ENCODE measurements around the gene DRG2.

Gene DRG2

DNA sequence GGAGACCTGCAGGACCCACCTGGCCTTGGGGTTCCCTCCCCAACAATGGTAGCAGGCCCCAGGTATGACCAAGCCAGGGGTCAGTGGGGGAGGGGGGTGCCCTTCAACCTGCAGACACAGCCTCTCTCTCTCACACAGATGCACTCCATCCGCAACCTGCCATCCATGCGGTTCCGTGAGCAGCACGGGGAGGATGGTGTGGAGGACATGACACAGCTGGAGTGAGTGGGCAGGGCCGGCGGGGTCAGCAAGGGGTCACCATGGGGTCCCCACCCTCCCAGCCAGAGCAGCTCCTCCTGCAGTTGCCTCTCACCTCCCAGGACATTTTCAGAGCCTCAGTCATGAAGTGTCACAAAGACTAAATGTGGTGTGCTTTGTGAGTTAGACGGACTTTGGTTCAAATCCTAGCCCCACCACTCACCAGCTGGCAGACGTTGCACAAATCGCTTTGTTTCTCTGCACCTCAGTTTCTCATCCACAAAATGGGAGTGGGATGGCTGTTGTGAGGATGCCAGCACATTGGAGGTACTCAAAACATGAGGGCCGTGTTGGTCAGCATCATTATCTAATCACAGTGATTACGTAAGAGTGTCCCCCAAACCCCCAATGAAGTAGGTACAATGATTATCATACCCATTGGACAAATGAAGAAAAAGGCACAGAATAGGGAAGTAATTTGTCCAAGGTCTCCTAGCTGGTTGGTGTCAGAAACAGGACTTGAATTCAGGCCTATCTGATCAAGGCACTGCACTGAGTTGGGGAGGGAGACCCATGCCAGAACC is 36.8 kb downstream of the DRG2 start (continued):
- TF ChIP-seq ZNF747 (tag by site-specific recombination; IDR thresholded peaks at IDR 0.05) (no peak), ZNF544 (tag by site-specific recombination; IDR thresholded peaks at IDR 0.05) (no peak), ZNF830 (tag by site-specific recombination; IDR thresholded peaks at IDR 0.05; ENCODE audit: low read depth) (no peak), ZNF624 (tag by site-specific recombination; IDR thresholded peaks at IDR 0.05) (no peak), ZSCAN23 (tag by site-specific recombination; IDR thresholded peaks at IDR 0.05) (no peak)
- TF ChIP-seq, protein P1, sequence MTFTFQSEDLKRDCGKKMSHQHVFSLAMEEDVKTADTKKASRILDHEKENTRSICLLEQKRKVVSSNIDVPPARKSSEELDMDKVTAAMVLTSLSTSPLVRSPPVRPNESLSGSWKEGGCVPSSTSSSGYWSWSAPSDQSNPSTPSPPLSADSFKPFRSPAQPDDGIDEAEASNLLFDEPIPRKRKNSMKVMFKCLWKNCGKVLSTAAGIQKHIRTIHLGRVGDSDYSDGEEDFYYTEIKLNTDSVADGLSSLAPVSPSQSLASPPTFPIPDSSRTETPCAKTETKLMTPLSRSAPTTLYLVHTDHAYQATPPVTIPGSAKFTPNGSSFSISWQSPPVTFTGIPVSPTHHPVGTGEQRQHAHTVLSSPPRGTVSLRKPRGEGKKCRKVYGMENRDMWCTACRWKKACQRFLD (tag by site-specific recombination; IDR thresholded peaks at IDR 0.05): no peak
- TF ChIP-seq, protein P2, sequence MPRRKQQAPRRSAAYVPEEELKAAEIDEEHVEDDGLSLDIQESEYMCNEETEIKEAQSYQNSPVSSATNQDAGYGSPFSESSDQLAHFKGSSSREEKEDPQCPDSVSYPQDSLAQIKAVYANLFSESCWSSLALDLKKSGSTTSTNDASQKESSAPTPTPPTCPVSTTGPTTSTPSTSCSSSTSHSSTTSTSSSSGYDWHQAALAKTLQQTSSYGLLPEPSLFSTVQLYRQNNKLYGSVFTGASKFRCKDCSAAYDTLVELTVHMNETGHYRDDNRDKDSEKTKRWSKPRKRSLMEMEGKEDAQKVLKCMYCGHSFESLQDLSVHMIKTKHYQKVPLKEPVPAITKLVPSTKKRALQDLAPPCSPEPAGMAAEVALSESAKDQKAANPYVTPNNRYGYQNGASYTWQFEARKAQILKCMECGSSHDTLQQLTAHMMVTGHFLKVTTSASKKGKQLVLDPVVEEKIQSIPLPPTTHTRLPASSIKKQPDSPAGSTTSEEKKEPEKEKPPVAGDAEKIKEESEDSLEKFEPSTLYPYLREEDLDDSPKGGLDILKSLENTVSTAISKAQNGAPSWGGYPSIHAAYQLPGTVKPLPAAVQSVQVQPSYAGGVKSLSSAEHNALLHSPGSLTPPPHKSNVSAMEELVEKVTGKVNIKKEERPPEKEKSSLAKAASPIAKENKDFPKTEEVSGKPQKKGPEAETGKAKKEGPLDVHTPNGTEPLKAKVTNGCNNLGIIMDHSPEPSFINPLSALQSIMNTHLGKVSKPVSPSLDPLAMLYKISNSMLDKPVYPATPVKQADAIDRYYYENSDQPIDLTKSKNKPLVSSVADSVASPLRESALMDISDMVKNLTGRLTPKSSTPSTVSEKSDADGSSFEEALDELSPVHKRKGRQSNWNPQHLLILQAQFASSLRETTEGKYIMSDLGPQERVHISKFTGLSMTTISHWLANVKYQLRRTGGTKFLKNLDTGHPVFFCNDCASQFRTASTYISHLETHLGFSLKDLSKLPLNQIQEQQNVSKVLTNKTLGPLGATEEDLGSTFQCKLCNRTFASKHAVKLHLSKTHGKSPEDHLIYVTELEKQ (tag by site-specific recombination; IDR thresholded peaks at IDR 0.05; ENCODE audit: borderline replicate concordance): no peak

DNA sequence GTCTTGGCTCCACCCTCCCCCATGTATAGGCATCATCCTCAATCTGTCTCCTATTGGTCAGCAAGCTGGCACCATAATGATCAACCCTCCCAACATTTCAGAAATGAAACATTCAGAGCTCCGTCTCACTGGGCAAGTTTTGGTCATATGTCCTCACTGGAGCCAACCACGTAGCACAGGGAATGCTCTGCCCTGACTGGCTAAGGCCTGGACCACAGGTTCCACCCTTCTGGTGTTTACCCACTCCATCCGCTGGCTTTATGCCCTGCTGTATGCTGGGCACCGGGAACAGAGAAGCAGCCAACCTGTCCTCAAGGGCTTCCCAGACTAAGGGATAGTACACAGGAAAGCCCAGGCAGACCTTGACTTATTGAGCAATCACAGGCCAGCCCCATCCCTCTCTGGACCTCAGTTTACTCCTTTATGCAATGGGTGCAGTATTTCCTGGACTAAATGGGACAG is 41.3 kb downstream of the DRG2 start:
- CTCF ChIA-PET: interaction anchor here (0.7 to 1.8 kb wide), 2 partner anchors 30 to 35 kb away, joined by 3 to 5 read pairs; no protein-coding TSS in a partner anchor
- Histone ChIP-seq H3K4me3 (ENCODE audit: low read depth, low read length) (no peak overlapping the region), H3K4me1 (ENCODE audit: control insufficient read depth, insufficient read depth, low read length) (no peaks in the 10 kb centered on the region), H3K36me3 (ENCODE audit: control insufficient read depth in 2 of 2, insufficient read depth in 1 of 2, low read length in 2 of 2) (no peaks in the 10 kb centered on the region), H3K27ac (ENCODE audit: extremely low read depth, low read depth, low read length) (no peak overlapping the region), H3K9me3 (ENCODE audit: control insufficient read depth, insufficient read depth, low read depth, low read length) (no peaks in the 10 kb centered on the region)
- POLR2A ChIA-PET: no interaction called here
- TF ChIP-seq ZNF404 (tag by site-specific recombination; IDR thresholded peaks at IDR 0.05) (no peak), ZNF621 (tag by site-specific recombination; IDR thresholded peaks at IDR 0.05) (no peak), ZNF548 (tag by site-specific recombination; IDR thresholded peaks at IDR 0.05) (no peak), SP2 (tag by site-specific recombination; IDR thresholded peaks at IDR 0.05) (peak; percentile 58), ZBTB20 (tag by site-specific recombination; IDR thresholded peaks at IDR 0.05) (peak; percentile 11; the same call in 1 of the 2 replicates), ZNF571 (tag by site-specific recombination; IDR thresholded peaks at IDR 0.05) (no peak), SP3 (tag by site-specific recombination; IDR thresholded peaks at IDR 0.05) (no peak), ZNF214 (tag by site-specific recombination; IDR thresholded peaks at IDR 0.05; ENCODE audit: borderline replicate concordance) (no peak), GLI4 (tag by site-specific recombination; IDR thresholded peaks at IDR 0.05) (no peak), OVOL3 (tag by site-specific recombination; IDR thresholded peaks at IDR 0.05) (no peak), ZBTB7A (tag by site-specific recombination; IDR thresholded peaks at IDR 0.05; ENCODE audit: low read depth) (no peak)
- TF ChIP-seq, protein P3, sequence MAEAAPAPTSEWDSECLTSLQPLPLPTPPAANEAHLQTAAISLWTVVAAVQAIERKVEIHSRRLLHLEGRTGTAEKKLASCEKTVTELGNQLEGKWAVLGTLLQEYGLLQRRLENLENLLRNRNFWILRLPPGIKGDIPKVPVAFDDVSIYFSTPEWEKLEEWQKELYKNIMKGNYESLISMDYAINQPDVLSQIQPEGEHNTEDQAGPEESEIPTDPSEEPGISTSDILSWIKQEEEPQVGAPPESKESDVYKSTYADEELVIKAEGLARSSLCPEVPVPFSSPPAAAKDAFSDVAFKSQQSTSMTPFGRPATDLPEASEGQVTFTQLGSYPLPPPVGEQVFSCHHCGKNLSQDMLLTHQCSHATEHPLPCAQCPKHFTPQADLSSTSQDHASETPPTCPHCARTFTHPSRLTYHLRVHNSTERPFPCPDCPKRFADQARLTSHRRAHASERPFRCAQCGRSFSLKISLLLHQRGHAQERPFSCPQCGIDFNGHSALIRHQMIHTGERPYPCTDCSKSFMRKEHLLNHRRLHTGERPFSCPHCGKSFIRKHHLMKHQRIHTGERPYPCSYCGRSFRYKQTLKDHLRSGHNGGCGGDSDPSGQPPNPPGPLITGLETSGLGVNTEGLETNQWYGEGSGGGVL (tag by site-specific recombination; IDR thresholded peaks at IDR 0.05): no peak
- TF ChIP-seq, protein P4, sequence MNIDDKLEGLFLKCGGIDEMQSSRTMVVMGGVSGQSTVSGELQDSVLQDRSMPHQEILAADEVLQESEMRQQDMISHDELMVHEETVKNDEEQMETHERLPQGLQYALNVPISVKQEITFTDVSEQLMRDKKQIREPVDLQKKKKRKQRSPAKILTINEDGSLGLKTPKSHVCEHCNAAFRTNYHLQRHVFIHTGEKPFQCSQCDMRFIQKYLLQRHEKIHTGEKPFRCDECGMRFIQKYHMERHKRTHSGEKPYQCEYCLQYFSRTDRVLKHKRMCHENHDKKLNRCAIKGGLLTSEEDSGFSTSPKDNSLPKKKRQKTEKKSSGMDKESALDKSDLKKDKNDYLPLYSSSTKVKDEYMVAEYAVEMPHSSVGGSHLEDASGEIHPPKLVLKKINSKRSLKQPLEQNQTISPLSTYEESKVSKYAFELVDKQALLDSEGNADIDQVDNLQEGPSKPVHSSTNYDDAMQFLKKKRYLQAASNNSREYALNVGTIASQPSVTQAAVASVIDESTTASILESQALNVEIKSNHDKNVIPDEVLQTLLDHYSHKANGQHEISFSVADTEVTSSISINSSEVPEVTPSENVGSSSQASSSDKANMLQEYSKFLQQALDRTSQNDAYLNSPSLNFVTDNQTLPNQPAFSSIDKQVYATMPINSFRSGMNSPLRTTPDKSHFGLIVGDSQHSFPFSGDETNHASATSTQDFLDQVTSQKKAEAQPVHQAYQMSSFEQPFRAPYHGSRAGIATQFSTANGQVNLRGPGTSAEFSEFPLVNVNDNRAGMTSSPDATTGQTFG (tag by site-specific recombination; IDR thresholded peaks at IDR 0.05; ENCODE audit: borderline replicate concordance): no peak
- TF ChIP-seq, protein P5, sequence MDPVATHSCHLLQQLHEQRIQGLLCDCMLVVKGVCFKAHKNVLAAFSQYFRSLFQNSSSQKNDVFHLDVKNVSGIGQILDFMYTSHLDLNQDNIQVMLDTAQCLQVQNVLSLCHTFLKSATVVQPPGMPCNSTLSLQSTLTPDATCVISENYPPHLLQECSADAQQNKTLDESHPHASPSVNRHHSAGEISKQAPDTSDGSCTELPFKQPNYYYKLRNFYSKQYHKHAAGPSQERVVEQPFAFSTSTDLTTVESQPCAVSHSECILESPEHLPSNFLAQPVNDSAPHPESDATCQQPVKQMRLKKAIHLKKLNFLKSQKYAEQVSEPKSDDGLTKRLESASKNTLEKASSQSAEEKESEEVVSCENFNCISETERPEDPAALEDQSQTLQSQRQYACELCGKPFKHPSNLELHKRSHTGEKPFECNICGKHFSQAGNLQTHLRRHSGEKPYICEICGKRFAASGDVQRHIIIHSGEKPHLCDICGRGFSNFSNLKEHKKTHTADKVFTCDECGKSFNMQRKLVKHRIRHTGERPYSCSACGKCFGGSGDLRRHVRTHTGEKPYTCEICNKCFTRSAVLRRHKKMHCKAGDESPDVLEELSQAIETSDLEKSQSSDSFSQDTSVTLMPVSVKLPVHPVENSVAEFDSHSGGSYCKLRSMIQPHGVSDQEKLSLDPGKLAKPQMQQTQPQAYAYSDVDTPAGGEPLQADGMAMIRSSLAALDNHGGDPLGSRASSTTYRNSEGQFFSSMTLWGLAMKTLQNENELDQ (tag by site-specific recombination; IDR thresholded peaks at IDR 0.05; ENCODE audit: low read depth): no peak
- TF ChIP-seq, protein P6, sequence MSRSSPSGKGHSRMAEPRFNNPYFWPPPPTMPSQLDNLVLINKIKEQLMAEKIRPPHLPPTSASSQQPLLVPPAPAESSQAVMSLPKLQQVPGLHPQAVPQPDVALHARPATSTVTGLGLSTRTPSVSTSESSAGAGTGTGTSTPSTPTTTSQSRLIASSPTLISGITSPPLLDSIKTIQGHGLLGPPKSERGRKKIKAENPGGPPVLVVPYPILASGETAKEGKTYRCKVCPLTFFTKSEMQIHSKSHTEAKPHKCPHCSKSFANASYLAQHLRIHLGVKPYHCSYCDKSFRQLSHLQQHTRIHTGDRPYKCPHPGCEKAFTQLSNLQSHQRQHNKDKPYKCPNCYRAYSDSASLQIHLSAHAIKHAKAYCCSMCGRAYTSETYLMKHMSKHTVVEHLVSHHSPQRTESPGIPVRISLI (tag by site-specific recombination; IDR thresholded peaks at IDR 0.05): no peak

Measured in HEK293 (cell line).